Stimulated activated CD8-positive, alpha-beta memory T cell treated with anti-CD3 and anti-CD28 coated beads, Interleukin-7, amount 100 ng/mL, for 48 hours (primary cell): ENCODE measurements around the gene PKN3.

Experiments
- DNase-seq, 2 donors: peaks; one replicate each; pipeline ENCODE4 v3.0.0-alpha.2; 2020; ENCODE audit warnings: low read depth in 1 of 2; ENCODE audit errors: extremely low read depth in 1 of 2

Gene PKN3

GRCh38 chr9:128733256-128733655, 31.0 kb downstream of the PKN3 start:
- DNase-seq, result no peak

DNA sequence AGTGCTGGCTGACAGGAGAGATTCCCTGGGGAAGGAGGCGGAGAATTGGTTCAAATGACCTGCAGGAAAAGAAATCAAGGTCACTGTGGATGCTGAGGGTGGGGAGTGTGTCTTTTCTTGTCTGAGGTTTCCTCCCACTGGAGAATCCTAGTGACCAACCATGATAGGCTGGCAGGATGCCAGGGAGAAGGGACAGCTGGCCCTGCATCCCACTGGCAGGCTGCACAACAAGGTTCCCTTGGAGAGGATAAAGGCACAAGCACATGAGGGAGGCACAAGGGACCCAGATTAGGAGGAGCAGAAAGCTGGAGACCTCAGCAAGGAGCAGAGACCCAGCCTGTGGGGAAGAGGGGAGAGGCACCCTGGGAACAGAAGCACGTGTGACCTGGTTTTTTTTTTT, 33.1 kb downstream of the PKN3 start:
- no peak for DNase-seq

DNA sequence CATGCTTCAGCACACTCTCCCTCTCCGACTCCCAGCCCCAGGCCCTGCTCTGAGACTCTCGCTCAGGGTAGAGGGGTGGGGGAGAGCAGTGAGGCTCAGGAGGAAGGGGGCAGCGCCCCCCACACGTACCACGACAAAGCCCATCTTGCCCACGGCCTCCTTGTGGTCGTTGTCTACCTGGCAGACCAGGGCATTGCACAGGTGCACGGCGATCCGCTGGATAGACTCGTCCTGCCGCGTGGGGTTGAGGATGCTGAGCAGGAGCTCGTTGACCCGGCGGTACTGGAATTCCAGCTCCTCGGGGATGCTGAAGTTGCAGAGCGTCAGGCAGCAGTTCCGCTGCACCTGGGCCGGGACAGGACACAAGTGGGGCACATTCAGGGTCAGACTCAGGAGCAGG, 40.1 kb downstream of the PKN3 start:
- DNase-seq, result no peak

- no peak for DNase-seq
Observed at GRCh38 chr9:128743421-128743820, 41.1 kb downstream of the PKN3 start.

GRCh38 chr9:128747241-128747640, 44.9 kb downstream of the PKN3 start:
- no peak for DNase-seq

DNA sequence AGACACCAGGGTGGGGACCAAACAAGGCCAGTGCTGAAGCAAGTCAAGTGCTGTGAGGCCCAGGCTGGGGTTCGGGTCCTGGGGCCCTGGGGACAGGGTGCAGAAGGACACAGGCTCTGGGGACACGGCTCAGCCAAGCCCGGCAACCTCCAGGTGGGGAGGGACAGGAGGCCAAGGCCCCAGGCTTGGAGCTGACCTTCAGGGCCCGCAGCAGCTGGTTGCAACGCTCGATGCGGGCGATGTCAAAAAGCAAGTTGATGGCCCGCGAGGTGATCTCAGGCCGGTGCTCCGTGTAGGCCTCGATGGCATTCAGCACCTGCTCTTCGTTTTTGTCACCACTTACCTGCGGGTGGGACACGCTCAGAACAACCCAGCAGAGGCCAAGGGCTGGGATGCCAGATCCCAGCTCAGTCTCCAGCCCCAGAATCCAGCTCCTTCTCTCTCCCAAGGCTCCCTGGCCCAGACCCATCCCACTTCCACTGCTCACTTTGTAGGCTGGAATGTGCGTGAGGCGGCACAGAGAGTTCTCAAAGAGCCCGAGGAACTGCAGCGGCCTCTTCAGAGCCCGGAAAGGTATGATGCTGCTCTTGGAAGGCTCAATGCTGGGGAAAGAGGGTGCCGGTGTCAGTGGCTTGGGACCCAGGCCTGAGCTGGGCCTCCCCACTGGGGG, 48.8 kb downstream of the PKN3 start:
- no peak for DNase-seq

DNA sequence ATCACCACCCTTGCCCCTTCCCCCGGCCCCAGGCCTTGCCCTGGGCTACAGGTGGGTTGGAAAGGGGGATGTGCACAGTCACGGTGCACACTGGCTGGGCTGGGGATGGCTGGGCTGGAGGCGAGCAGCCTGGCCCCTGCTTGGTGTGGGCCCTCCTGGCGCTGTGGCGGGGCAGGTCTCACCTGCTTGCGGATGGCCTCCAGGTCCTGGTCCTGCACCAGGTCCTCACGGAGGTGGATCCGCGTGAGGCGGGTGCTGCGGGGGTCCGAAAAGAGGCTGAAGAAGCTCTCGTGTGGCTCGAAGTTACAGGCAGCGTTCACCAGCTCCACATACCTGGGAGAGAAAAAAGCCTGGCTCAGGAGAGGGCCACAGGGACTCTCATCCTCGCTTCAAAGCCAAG, 51.3 kb downstream of the PKN3 start:
- no peak for DNase-seq

- DNase-seq, result no peak
Observed at GRCh38 chr9:128757602-128758001, 55.3 kb downstream of the PKN3 start.

DNA sequence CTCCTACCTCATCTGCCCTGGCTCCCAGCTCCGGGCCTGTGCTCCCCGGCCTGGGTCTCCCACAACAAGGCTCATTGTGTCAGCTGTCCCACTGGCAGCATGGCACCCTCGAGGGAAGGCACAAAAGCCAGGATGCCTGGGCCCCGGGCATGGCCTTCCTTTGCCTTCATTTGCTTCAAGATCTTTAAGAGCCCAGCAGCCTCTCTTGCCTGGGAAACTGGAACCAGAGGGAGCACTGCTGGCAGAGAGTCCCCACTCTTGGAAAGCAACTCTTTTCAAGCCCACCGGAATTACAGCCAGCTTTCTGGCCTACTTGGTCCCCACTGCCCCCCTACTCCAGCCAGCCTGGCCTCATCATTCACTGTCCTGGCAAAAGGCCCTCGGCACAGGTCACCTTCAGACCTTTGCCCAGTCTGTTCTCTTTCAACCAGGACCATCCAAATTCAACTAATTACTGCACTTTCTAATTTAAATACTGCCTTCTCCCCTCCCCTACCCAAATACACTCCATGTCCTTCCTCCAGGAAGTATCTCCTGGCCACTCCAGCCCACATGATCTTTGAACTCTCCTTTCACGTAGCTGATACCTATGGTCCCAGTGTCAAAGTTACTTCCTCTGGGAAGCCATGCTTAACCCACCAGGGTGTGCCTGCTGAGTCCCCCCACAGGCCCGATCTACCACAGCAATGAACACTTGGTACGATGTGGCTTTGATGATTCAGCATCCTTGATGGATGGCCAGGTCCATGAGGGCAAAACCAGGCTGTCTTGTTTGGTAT, 60.6 kb downstream of the PKN3 start:
- no peak for DNase-seq

- no peak for DNase-seq
Observed at GRCh38 chr9:128764361-128764760, 62.1 kb downstream of the PKN3 start.

- DNase-seq, result no peak
Observed at GRCh38 chr9:128765499-128765898, 63.2 kb downstream of the PKN3 start.

GRCh38 chr9:128768606-128769005, 66.3 kb downstream of the PKN3 start:
- no peak for DNase-seq
